Occipital lobe (tissue), 2 donors: ENCODE measurements around the gene RNF26. TPM values are rescaled to one million over a fixed set of nuclear protein-coding genes. Genes with fewer than 3 reads are reported as not detected.

ENCODE experiments used
- DNase-seq: peaks from one replicate; lab custom pipeline; 2025; lab: John Stamatoyannopoulos, UW
- total RNA-seq: library from RNA; depleted of rRNA; stranded (reverse); fragments of >200 nt; gene quantifications from one replicate; pipeline ENCODE4 v1.2.3, GENCODE V29; 2014

The RNF26 gene
- 1.6 TPM for total RNA-seq

DNA sequence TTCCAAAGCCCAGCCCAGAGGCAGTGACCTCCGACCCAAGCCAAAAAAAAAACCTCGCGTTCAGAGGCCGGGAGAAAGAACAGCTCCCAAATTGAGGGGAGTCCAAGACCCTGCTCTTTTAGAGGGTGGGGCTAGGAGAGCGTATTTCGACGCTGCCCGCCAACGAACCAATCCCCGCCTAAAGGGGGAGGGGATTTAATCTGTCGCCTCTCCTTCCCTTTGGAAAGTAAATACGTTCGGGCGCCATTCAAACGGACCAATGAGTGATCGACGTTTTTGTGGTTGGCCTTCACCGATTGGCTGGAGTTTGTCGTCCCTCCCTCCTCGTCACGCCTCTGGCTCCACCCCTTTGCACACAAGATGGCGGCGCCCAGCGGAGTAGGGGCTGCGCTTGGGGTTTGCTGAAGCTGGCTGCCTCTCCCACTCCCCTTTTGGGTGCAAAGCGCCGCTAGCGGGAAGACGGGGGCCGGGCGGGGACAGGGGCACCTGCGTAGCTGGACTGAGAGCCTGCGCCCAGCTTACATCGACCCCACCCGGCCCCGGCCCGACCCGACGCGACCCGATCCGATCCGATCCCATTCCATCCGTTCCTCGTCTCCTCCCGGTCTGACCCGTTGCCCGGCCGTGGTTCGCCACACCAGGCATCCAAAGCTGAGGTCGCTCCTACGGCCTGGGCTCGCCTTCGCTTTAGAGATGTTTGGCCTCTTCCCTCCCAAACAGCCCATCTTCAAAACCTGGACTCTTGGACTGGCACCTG is at the start of gene RNF26:
Gene RNF26 (plus strand): TSS at position 354 of the 757 bp plus-strand sequence. CDS start 596 bp downstream, outside the sequence.
- DNase-seq = peak; percentile 93

DNA sequence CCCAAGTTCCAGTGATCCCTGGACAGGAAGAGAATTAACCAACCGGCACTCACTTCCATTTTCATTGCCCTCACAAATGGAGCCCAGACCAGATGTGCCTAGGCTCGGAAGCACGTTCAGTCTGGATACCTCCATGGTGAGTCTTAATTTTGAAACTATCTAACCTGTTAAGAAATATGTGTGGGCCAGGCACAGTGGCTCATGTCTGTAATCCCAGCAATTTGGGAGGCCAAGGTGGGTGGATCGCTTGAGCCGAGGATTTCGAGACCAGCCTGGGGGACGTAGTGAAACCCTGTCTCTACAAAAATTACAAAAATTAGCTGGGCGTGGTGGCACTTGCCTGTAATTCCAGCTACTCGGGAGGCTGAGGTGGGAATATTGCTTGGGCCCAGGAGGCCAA is 48.9 kb upstream of the RNF26 start:
- no peak for DNase-seq

DNA sequence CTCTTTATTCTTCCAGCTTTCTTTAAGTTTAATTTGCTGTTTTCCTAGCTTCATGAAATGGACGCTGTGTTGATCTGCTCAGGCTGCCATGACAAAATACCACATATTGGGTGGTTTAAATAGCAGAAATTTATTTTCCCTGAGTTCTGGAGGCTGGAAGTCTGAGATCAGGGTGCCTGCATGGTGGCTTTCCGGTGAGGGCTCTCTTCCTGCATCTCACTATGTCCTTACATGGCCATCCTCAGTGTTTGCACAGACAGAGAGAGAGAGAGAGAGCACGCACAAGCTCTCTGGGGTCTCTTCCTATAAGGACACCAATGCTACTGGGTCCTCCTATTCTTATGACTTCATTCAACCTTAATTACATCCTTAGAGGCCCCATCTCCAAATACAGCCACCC is 46.1 kb upstream of the RNF26 start:
- no peak for DNase-seq

DNA sequence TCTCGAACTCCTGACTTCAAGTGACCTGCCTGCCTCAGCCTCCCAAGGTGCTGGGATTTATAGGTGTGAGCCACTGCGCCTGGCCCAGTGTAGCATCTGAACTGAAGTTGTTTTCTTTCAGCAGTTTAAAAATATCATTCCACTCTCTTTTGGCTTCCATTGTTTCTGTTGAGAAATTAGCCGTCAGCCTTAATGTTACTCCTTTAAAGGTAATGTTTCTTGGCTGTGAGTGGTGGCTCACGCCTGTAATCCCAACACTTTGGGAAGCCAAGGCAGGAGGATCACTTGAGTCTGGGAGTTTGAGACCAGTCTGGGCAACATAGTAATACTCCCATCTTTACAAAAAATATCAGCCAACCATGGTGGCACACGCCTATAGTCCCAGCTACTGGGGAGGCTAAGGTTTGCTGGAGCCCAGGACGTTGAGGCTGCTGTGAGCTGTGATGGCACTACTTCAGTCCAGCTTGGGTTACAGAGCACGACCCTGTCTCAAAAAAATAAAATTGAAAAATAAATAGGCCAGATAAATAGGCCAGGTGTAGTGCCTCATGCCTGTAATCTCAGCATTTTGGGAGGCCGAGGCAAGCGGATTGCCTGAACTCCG is 43.3 kb upstream of the RNF26 start:
- no peak for DNase-seq

DNA sequence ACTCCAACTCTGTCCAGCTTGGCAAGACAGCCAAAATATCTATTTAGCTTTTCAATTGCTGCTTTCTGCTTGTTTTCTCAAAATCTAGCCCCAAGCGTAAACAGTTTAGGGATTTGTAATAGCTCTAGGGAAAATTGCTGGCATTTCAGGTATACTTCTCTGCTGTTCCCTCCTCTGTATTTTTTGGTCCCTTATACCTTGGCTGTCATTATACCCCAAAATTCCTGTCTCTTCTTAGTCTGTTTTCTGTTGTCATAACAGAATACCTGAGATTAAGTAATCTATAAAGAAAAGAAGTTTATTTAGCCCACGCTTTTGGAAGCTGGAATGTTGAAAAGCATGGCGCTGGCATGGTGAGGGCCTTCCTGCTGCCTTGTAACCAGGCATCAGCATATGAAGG is 40.9 kb upstream of the RNF26 start:
- no peak for DNase-seq

DNA sequence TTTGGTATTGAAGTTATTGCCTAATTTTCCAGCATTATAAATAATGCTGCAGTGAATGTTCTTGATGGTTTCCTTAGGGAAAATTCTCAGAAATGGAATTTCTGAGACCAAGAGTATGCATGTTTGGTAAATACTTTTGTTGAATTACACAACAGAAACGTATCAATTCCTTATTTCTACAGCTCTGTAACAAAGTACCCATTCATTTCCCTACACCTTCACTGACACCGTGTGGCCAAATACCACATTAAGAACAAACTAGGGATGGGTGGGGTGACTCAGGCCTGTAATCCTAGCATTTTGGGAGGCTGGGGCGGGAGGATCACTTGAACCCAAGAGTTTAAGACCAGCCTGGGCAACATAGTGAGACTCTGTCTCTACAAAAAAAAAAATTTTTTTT is 39.1 kb upstream of the RNF26 start:
- no peak for DNase-seq

DNA sequence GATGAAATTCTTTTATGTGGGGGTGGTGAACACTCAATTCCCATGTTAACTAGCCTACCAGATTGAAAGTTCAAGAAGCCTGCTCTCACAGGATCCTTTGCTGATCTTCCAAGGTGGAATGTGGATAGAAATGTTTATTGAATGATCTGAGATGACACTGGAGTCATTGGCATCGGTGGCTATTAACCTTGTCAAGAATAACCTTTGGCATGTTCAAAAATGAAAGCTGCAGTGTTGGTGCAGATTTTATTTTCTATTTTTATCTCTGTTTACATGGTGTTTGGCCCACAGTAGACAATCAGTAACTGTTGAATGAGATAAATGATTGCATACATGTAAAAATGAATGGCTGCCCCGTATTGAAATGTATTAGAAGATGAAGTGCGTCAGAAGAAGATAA is 36.4 kb upstream of the RNF26 start:
- no peak for DNase-seq

DNA sequence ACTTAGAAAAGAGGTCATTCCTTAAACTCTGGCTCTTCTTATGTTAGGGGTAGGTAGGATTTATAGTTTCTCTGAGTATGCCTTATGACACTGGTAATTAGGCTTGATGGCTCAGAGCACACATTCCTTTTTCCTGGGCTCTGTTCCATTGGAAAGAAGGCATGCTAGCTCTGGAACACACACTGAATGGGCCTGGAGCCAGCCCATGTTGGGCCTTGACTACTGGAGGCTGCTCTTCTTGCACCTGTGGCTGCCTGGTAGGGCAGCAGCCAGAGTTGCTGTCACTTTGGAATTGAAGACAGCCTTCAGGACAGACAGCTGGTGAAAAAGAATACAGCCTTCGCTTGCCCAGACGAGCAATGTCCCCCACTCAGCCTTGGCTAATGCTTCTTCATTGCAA is 35.6 kb upstream of the RNF26 start:
- DNase-seq = no peak

DNA sequence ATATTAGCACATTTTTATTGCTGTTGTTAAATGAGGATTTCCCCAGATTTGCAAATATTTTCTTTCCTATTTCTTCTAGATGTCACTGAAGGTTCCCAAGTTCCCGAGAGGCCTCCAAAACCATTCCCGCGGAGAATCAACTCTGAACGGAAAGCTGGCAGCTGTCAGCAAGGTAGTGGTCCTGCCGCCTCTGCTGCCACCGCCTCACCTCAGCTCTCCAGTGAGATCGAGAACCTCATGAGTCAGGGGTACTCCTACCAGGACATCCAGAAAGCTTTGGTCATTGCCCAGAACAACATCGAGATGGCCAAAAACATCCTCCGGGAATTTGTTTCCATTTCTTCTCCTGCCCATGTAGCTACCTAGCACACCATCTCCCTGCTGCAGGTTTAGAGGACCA is 34.9 kb upstream of the RNF26 start:
- no peak for DNase-seq

DNA sequence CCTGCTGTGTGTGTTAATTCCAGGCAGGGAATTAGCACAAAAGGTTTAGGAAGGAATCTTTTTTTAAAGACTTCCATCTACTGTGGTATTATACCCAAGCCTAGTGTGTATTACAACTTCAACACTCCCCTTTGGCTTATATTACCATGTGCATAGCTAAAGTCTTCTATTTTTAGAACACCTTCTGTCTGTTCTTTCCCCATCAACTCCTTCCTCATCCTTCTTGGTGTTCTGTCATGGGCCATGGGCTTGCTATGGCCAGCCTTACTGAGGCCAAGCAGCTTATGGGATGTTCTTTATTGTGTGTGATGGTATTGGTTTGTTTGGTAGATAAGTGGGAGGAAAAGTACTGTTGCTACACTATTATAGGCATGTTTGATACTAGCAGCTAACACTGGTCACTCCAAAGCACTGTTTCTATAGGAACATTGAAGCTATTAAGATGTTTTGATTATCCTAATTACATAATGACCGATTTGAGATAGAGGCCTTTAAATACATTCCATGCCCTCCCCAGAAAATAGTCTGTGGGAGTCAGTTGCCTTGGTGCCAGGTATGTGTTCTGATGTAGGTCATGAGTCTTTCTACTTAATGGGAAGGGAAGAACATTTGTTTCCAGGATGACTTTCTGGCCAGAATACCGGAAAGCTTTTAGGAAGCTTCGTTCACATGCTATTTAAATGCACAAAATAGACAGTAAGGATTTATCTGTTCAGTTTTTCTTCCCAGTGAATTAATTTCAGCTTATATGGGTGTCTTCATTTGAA is 33.9 kb upstream of the RNF26 start:
- no peak for DNase-seq

DNA sequence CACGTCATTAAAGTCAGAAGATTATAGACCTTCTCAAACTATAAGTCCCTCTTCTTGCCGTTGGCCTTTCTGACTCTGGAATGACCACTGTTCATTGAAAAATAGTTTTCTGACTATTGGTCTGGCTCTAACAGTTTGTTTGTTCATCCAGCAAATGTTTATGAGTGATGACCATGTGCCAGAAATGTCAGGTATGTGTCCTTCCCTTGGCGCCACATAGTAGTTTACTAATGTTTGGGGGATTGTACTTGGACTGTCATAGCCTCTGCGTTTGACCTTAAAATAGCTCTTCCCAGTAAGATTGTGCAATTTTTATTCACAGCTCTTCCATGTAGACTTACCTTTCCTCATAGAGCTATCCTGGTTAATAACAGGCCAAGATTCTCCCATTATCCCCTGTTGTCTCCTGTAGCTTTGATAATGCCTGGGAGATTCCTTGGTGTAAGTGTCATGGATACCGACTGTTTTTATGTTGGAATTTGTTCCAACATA is 31.1 kb upstream of the RNF26 start:
- no peak for DNase-seq

DNA sequence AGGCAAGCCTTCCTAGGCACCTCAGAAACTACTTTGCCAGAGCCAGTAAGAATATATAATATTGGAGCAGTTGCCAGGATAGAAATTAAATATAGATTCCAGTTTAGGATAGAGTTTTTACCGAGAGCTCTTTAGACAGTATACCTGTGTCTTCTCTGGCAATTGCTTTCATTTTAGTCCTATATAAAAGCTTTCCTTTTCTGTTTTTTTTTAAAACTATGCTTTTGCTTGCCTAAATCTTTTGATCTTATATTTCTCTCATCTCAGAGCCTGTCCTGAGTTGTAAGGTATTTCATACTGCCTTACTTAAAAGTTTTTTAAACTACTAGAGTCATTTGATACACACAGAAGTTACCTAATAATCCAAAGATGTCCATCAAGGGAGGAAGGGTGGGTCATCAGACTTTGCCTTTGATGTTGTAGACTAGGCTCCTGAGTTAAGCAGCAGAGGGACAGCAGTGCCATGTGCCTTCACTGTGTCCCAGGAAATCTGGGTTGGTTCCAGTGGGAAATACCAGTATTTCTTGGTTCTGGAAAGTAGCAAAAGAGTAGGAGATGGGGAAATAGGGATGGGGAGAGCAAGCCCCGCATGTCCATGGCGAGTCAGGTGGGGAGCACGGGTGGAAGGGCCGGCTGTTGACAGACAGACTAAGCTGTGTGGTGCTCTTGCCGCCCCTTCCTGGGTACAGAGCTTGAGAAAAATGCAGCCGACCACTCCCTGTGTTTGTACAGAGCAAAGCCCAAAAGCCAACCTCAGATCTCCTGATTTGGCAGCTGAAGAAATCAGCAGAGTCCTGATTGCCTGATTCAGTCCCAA is 28.6 kb upstream of the RNF26 start:
- no peak for DNase-seq

DNA sequence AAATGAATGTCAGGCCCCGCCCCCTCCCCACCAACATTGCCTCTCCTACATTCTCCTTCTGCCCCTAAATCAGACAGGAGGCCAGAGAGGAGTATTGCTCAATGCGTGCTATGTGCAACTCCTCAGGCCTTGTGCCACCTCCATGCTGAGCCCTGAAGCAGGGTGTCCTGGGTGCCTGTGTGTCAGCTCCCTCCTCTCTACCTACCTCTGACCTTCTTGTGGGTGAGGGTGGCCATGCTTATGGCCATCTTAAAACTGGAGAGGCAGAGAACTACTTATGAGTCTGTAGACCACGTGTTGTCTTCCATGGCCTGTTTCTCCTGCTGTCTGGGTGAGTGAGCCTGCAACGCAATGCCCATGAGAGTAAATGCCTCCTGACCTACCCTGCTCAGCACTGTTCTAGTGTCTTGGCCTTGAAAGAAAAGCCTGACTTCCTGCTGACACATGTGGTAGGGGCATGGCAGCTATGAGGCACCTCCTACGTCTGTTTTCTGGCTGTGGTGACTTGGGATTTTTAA is 27.9 kb upstream of the RNF26 start:
- DNase-seq = no peak

DNA sequence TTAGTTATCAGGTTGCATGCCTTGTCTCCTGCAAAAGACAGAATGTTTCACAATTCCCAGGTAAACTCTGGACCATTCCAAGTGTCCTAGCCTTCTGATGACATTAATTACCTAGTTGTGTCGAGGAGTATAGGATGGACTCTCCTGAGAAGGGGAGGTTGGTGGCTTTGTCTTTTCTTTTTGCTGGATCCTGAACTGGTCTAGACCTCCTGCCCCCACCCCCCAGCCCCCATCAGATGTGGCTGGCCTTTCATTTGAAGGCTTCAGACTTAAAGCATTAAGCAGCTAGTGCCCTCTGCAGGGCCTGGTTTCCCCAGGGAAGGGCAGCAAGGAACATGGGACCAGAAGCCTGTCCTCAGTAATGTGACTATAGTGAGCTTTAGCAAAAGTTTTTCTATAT is 27.1 kb upstream of the RNF26 start:
- DNase-seq = no peak

DNA sequence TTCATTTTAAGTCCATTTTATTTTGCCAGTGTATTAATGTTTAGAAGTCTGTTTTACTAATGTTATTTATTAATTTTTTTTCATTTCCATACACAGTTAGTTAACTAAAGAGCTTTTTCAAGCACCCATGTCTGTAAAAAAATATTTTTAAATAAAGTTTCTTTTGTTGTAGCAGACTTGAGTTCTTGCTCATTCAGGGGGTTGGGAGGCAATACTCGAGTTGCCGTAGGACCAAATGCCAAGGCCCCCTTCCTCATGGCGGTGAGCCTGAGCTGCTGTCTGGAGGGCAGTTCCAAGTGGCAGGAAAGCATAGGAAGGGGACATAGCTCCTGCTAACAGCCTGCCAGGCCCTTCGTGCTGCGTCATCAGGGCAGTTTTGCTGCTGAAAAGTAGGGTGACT is 26.4 kb upstream of the RNF26 start:
- DNase-seq = no peak

DNA sequence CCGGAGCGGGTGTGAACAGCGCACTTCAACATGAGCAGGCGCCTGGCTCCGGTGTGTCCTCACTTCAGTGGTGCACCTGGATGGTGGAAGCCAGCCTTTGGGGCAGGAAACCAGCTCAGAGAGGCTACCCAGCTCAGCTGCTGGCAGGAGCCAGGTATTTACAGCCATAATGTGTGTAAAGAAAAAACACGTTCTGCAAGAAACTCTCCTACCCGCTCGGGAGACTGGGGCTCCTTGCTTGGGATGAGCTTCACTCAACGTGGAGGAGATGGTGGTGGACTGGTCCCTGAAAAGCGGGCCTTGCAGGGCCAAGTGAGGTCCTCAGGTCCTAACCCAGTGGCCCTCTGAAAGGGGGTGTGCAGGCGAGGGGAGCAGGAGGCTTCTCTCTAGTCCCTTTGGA is 24.9 kb upstream of the RNF26 start:
- DNase-seq = no peak

DNA sequence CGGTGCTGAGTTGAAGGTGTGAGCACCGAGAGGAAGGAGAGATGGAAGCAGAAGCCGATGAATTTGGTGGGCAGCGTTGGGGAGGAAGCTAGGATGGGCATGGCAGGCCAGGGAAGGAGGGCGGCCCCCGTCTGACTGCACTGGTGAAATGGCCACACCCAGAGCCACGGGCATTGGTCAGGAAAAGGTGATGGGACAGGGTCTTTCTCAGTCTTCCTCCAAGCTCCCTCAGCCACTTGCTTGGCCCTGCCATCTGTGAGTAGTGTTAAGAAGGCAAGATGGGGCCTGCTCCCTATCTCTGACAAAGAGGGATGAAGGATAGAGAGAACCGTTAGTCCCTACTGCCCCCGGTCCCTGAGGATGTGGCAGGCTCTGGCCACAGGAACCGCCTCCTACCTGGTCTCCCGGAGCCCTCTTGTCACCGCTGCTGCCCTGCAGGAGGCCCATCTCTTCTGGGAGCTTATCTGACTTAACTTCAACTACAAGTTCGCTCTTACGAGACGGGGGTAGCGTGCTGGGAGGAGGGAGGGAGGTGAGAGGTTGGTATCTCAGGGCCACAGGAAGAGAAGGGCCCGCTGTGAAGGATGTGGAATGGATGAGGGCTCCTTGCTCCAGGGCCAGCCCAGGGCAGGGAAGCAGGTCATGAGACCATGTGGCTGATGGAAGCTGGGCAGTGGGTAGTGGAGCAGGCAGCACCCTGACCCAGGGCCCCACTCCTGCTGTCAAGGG is 24.2 kb upstream of the RNF26 start:
- no peak for DNase-seq

DNA sequence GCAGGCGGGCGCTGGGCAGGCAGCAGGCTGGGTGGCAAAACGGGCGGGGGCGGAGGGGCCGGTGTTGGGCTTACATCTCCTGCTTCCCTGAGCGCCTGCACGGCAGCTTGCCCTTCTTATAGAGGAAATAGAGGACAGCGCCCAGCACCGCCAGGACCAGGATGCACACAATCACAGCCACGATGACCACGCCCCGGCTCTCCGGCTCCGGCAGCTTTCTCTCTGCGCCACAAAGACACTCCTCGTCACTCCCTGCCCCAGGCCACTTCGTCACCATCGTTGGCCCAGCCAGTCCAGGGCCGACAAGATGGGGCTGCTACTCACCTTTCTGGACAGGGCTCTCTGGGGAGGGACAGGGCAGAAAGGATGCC is 23.7 kb upstream of the RNF26 start:
- DNase-seq = no peak

DNA sequence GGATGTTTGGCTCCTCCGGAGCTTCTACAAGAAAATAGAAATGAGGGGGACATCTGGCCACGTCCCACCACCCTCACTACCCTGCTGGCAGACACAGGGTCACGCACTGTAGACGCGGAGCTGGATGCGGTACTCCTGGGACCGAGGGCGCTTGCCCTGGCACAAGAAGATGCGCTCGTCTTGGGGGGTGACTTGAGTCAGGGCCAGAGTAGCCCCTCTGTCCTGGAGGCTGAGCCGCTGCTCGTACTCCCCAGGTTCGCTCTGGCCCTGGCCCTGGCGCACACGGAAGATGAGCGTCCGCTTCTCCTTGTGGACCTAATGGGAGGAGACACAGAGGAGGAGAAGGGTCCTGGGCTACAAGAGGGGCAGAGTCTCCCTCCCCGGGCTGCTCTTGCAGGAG is 19.6 kb upstream of the RNF26 start:
- DNase-seq = no peak

DNA sequence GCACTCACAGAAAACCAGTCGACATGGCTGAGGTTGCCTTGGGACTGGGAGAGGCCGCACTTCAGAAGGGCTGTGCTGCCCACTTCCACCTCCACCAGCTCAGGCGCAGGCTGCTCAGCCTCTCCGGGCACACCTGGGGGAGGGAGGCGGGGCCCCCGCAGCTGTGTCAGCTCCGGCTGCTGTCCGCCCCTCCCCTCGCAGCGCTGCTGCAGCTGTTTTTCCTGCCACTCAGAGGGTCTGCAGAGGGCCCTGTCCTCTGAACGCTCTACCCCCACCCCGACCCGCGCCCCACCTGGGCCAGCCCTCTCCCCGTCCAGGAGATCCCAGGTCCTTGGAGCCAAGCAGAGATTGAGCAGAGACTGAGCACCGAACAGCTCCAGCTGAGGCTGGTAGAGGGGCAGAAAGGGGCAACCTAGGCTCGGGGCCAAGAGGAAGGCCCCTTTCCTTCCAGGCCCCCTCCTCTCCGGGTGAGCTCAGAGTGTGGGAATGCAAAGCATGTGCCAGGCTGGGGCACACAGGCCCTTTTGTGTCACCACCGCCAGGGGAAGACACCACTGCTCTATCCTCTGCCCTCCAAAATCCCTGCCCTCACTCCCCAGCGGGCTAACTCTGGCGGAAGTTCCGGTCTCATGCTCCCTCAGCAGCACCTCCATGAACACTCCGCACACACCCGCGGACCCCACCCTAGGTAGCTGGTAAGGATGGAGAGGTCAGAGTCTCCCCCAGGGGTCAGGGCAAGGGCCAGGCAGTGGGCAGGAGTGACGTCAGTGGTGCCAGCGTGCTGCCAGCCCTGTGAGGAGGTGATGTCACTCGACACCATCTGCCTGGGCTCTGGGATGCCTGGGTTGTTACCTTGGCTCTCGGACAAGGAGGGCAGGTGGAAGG is 19.0 kb upstream of the RNF26 start:
- no peak for DNase-seq
